ENCODE measurements around the gene NDUFB2.
A peak's percentile ranks its signal among the peaks of the same experiment; 100 is the strongest.
"Not testable (repeated sequence)": the region's sequence is repeated elsewhere in the genome, so short reads cannot be mapped to it uniquely, and the experiment has no call there.

NDUFB2 gene

DNA sequence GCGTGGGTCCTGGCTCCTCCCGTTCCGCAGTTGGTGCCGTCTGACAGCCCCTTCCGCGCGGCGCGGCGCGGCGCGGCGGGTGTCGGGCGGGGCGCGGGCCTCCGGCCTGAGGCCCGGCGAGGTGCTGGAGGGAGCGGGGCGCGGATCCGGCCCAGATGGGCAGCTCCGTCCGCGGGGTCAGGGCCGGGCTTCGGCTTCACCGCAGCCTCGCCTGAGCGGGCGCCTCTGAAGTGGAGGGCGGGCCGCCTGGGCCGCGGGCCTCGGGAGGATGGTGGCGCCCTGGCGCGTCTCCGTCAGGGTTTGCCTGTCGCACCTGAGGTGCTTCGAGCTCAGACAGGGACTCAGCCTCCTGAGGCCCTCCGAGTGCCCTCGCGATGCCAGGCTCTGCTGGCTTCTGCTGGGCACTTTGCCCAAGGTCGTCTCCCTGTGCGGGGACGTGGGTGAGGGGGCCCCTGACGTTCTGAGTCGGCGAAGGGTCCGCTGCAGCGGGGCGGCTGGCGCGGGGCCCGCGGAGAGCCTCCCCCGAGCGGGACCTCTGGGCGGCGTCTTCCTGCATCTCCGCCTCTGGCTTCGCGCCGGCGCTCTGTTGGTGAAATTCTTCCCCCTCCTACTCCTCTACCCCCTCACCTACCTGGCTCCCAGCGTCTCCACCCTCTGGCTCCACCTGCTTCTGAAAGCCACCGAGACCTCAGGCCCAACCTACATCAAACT is 23.3 kb upstream of the NDUFB2 start:
- no peak for DNase-seq

DNA sequence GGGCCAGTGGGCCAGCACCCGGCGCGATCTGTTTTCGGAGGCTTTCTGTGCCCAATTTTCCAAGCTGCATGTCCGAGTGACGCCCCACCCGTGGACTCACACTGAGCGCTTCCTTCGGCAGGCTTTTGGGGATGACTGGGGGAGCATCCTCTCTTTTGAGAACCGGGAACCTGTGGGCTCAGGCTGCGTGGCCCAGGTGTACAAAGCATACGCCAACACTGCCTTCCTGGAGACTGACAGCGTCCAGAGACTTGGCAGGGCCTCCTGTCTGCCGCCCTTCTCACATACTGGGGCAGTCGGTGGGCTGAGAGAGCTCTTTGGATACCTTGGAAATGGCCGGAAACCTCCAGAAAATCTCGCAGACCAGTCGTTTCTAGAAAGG is 22.7 kb upstream of the NDUFB2 start:
- no peak for DNase-seq

DNA sequence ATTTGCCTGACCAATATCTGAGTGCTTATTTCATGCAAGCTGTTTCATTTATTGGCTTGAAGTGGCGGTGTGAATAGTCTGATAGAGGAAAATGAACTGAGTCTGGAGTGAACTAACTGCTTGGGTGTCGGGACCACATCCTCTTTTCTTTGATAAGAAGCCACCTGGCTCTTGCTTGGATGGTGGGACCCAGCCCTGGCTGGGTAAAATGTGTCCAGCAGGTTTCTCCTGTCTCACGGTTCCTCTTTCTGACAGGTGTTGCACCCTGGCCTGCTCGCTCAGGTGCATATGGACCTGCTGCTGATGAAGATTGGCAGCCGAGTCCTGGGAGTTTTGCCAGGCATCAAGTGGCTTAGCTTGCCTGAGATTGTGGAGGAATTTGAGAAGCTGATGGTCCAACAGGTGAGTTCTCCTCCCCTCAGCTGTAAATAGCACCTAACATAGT is 22.1 kb upstream of the NDUFB2 start:
- no peak for DNase-seq

DNA sequence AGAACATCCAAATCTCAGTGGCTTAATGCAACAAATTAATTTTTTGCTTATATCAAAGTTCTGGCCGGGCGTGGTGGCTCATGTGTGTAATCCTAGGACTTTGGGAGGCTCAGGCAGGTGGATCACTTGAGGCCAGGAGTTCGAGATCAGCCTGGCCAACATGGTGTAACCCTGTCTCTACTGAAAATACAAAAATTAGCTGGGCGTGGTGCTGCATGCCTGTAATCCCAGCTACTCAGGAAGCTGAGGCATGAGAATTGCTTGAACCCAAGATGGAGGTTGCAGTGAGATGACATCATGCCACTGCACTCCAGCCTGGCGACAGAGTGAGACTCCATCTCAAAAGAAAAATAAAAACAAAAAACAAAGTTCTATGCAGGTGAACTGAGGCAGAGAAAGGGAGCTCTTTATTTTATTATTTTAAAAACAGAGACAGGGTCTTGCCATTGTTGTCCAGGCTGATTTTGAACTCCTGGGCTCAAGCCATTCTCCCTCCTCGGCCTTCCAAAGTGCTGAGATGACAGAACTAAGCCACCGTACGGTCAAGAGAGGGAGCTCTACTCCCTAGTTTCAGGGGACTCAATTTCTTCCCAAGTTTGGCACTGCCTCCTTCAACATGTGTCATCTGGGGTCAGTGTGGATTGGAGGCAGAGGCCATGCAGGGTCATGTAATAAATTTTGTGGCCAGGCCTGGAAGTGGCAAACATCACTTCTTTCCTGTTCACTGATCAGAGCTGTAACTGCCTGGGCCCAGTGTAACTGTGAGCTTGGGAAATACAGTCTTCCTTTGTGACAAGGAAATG is 21.4 kb upstream of the NDUFB2 start:
- DNase-seq = peak; percentile 51

DNA sequence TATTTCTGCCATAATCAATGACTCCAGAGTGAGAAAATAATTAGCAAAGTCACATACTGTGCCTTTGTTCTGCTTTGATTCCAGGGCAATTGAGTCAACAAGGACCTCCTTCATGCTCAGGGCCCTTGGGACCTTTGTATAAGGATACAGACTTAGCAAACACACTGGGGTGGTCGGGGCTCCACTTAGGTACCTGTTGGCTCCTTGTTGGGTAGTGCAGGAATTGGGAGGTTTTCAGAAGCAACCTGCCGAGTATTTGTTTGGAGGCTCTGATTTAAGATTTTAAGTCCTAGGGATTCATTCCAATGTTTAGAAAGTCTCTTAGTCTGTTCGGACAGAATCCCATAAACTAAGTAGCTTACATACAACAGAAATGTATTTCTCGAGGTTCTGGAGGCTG is 20.8 kb upstream of the NDUFB2 start:
- no peak for DNase-seq

DNA sequence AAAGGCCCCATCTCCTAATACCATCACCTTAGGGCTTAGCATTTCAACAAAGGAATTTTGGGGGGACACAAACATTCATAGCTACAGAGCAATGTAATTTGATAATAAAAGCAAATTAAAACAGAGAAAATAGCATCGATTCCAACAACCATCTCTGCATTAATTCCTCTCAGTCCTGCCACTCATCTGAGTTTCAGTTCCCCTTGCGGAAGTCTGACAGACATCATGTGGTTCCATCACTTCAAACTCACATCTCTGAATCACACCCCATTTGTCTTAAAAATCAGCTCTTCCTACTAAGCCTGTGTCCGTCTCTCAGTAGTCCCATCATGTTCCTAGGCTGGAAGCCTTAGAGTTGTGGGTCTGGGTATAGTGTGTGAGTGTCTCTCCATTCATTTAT is 20.2 kb upstream of the NDUFB2 start:
- no peak for DNase-seq

DNA sequence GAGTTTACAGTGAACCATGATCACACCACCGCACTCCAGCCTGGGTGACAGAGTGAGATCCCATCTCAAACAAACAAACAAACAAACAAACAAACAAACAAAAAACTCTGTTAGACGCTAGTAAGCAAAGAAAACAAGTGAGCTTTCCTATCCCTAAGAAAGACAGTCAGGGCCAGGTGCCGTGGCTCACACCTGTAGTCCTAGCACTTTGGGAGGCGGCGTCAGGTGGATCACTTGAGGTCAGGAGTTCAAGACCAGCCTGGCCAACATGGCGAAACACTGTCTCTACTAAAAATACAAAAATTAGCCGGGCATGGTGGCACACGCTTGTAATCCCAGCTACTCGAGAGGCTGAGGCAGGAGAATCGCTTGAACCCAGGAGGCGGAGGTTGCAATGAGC is 19.6 kb upstream of the NDUFB2 start:
- DNase-seq = not testable (repeated sequence)

DNA sequence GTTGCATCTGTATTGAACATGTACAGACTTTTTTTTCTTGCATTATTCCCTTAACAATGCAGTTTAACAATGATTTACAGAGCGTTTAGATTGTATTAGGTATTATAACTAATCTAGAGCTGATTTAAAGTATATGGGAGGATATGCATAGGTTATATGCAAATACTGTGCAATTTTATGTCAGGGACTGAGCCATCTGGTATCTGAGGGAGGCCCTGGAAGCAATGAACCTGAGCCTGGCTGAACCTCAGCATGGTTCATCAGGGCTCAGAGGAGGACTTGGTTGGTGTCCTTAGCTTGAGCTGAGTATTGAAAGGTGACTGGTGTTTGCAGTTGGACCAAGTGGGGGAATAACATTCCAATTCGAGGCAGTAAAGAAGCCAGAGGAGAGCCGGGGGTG is 19.0 kb upstream of the NDUFB2 start:
- no peak for DNase-seq

DNA sequence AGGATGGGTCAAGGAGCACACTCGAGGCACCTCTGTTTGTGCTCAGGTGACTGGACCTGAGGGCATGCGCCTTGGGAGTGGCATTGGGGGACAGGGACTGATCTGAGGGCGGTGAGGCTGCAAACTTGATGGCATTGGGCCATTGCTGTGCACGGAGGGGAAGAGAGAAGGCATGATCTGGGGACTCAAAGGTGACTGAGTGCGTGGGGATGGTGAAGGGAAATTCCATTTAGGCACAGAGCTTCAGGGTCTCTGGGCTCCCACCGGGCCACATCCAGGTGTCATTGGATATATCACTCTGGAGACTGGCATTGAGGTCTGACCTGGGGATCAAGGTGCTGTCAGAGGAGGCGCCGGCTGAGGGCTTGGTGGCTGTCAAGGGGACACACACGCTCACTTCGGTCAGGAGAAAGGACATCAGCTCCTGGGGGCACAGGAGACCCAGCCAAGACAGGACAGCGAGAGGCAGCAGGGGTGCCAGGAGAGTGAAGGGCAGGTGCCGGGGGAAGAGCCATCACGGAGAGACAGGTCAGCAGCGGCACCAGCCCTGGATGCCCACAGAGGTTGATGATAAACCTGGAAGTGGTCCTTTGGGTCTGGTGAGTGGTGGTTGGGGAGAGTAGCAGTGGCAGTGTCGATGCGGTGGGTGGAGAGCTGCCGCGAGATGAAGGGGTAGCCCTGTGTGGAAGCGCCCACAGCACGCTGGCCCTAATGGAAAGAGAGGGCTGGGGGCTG is 18.3 kb upstream of the NDUFB2 start:
- DNase-seq = no peak

DNA sequence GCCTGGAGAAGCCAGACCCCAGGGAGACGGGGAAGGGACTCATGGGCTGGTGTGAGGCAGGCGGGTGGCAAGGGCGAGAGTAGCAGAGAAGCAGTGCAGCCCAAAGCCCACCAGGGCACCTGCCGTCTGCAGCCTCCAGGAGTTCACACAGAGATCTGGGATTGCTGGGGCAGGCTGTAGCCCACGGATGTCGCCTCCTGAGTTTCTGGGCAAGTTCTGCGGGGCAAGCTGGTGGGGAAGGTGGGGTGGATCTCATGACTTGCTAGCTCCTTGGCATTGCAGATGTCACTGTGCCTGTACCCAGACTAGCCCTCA is 17.7 kb upstream of the NDUFB2 start:
- no peak for DNase-seq

DNA sequence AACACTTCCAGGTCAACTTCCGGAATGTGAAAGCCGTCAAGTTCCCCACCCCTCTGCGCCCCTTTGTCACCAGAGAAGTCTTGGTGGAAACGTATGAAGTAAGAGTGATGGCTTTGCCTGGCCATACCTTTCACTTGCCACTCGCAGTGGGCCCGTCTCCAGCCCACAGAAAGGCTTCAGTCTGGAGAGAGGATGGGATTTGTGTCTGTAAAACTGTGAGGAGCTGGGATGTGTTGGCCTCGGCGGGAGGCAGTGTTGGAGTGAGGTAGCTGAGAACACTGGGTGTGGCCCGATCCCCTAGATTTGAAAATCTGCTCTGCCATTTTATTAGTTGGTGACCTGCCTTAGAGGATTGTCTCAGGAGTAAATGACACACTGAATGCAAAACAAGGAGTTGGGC is 17.3 kb upstream of the NDUFB2 start:
- no peak for DNase-seq

DNA sequence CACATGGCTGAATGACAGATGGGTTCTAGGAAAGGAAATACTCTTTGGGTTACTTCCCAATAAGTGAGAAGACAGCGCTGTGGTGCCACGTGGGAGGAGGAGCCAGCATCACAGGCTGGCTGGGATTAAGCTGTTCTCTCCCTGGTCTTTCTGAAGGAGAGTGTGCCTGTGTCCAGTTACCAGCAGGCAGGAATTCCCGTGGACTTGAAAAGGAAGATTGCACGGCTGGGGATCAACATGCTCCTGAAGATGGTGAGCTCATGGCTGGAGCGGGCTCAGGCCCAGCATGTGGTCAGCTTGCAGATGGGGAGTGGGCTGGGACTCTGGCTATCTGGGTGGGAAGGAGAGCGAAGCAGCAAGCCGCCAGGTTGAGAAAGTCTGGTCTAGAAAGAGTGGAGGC is 15.6 kb upstream of the NDUFB2 start:
- no peak for DNase-seq

DNA sequence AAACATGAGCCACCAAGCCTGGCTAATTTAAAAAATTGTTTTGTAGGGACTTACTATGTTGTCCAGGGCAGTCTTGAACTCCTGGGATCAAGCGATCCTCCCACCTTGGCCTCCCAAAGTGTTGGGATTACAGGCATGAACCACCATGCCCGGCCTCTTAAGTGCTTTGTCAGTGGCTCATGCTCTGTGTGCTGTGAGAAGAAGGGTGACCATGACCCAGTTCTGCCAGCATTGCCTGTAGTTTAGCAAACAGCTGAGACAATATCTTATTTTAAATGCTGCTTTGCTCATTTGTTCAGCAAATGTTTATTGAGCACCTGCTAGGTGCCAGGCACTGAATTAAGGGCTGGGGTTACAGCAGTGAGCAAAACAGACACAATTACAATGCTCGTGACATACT is 14.7 kb upstream of the NDUFB2 start:
- DNase-seq = no peak

DNA sequence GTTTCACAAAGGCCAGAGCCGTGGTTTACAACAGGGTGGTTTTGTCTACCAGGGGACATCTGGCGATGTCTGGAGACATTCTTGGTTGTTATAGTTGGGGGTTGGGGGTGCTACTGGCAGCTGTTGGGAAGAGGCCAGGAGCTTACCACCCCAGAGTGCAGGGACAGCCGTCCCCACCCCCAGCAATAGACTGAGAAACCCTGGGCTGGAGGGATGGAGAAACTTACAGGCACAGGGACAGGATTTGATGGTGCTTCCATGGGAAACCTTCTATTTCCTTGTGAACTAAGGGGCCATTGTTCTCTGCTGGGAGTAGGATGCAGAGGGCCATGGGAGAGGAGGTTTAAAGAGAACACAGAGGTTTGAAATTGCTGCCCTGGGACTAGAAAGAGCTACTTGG is 12.9 kb upstream of the NDUFB2 start:
- DNase-seq = no peak

DNA sequence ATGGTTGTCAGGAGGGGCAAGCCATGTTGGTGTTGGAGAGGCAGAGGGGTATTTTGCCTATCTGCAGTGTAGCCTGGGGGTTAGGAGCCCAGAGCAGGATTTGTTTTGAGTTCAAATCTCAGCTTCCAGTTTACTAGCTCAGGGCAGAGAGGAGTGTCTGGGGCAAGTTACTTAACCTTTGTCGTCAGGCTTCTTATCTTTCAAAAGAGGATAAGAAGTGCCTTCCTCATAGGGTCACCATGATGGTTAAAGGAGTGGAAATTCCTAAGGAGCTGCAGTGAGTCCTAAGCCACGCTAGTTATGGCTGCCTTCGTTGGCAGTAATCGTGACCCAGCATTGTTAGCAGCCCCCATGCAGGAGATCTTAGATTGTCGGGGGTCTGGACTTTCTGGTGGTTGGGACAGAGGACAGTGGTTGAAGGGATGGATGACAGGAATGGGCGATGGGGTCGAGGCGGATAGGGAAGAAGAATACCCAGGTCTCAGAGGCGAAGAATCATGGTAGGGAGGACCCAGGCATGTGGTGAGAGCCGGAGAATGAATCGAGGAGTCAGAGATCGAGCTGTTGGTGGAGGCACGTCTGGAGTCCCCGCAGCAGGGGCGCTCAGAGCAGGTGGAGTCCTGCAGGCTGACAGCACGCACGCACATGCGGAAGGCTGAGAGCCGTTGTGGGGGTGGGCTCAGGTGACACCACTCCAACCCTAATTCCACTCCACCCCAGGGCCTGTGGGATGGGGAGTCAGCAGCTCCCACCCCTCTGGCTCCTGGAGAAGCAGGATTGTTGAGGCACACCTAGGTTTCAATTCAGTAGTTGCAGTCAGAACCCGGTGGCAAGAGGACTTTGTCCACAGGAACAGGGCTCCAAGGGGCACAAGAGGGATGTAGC is 12.2 kb upstream of the NDUFB2 start:
- no peak for DNase-seq

DNA sequence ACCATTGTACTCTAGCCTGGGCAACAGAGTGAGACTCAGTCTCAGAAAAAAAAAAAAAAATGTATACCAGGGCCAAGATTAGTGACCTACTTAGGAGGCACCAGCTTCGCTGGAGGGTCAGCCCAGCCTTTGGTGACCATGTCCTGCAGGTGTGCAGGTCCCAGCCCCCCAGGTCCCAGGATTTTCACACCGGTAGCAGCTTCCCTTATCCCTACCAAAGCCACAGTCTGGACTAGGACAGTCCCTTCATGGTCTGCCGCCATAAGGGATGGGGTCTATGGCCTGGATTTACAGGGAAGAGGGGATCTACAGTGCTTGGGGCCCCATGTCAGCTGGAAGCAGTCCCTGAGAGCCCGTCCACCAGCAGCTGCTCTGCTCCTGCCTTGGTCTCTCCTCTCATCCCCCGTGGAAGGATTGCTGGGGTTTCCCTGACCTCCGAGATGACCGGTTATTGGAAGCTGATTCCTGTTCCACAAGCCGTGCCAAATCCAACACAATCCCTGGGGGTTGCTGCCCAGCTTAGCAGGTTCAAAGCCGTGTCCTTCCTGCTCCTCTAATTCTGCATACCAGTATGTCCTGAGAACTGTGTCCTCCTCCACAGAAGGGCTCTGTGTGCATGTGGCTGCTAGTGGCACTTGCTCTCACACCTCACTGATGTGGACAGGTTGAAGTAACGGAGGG is 11.0 kb upstream of the NDUFB2 start:
- DNase-seq = no peak

DNA sequence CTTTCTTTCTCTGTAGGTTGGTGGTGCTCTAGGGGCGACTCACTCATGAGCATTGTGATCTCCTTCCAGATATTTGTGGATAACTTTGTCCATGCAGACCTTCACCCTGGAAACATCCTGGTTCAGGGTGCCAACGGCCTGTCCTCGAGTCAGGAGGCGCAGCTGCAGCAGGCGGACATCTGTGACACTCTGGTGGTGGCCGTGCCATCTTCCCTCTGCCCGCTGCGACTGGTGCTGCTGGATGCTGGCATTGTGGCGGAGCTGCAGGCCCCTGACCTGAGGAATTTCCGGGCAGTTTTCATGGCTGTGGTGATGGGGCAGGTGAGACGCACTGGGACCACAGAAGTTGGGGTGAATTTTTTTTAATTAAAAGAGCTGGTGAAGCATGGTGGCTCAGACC is 9.6 kb upstream of the NDUFB2 start:
- no peak for DNase-seq

DNA sequence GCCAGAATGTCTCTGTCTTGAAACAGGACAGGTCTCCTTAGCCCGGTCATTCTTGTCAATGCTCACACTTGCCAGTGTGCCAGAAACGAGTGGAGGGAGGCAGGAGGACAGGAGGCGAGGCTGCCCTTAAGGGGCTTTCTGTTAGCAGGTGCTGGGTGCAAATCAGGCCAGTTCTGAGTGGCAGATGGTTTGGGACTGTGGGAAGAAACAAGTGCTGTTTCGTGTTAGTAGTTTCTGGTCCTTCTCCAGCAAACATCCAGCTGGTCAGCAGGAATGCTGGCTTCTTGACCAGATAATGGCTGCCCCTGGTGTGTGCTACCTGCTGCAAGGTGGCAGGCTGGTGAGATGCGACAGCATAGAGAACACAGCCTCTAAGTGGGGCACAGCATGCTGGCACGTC is 8.2 kb upstream of the NDUFB2 start:
- no peak for DNase-seq

DNA sequence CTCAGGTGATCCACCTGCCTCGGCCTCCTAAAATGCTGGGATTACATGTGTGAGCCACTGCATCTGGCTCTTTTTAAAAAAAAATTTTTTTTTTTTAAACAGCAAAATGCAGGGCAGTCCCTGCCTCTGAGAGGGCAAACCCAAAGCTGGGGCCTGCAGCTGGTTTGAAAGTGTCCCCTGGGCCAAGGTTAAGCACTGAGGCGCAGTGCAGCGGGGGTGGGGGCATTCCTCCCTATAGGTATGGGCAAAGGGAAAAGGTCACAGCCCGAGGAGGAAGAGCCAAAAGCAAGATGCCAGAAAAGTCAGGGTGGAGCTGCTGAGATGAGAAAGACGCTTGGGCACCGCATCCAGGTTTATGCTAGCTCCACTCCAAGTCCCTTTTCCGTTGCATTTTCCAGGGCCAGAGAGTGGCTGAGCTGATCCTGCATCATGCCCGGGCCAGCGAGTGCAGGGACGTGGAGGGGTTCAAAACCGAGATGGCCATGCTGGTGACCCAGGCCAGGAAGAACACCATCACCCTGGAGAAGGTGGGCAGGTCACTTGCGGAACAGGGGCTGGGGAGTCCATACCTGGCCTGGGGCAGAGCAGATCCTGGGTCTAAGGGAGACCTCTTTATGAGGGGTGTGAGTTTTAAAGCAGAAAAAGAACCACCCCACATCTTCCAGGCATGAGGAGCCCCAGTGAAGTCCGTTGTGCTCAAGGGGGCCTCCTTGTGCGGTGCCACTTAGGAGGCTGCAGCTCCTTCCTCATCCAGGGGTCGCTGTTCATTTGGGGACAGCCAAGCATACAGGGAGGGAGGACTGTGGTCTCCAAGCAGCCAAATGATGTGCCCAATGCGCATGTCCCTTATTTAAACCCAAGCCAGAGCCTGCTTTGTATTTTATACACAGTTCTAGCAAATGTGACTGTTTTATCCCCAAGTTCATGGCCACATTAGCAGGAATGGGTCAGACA is 7.0 kb upstream of the NDUFB2 start:
- DNase-seq = no peak

DNA sequence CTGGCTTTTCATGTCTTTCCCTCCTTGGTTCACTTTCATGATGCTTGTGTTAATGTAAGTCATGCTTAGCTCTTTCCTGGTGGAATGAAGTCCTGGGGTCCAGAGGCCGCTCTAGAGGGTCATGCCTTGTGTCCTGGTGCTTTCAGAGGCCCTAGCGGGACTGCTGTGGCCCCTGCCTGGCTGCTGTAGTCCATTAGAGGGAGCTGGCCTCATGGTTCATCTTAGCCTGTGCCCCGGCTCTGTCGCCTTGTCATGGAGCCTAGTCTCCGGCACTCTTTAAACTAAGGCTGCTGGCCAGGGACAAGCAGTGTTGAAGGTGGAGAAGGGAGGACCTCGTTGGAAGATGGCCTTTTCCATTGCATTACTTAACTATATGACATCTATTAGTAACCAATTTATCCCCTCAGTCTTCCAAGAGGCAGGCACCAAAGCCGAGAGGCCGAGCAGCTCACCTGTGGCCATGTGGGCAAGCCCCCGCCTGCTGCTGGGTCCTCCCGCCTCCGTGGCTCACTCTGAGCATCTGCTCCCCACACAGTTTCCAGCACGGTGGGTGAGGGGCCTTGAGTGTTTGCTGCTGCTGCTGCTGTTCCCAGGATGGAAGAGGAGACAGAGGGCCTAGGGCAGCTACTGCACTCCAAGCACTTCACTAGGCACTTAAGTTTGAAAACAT is 5.0 kb upstream of the NDUFB2 start:
- no peak for DNase-seq

DNA sequence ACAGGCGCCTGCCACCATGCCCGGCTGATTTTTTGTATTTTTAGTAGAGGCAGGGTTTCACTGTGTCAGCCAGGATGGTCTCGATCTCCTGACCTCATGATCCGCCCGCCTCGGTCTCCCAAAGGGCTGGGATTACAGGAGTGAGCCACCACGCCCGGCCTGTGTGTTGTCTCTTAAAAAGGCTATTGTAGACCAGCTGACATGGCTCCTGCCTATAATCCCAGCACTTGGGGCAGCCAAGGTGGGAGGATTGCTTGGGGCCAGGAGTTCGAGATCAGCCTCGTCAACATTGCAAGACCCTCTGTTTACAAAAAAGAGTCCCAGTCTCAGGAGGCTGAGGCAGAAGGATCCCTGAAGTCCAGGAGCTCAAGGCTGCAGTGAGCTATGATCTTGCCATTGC is 2.7 kb upstream of the NDUFB2 start:
- not testable (repeated sequence) for DNase-seq
